Measurements from ENCODE around the gene MNX1.

DNA sequence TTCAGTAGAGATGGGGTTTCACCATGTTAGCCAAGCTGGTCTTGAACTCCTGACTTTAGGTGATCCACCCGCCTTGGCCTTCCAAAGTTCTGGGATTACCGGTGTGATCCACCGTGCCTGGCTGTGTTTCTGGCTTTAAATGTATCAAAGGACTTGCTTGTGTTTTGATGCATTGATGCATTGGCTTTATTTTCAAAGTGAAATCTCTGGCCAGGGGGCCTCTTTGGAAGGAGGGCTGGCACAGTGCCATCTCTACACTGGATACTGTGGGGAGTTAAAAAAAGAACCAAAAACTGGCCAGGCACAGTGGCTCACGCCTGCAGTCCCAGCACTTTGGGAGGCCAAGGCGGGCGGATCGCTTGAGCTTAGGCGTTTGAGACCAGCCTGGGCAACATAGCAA, 16.0 kb downstream of the MNX1 start:
- TF ChIP-seq, protein P1, sequence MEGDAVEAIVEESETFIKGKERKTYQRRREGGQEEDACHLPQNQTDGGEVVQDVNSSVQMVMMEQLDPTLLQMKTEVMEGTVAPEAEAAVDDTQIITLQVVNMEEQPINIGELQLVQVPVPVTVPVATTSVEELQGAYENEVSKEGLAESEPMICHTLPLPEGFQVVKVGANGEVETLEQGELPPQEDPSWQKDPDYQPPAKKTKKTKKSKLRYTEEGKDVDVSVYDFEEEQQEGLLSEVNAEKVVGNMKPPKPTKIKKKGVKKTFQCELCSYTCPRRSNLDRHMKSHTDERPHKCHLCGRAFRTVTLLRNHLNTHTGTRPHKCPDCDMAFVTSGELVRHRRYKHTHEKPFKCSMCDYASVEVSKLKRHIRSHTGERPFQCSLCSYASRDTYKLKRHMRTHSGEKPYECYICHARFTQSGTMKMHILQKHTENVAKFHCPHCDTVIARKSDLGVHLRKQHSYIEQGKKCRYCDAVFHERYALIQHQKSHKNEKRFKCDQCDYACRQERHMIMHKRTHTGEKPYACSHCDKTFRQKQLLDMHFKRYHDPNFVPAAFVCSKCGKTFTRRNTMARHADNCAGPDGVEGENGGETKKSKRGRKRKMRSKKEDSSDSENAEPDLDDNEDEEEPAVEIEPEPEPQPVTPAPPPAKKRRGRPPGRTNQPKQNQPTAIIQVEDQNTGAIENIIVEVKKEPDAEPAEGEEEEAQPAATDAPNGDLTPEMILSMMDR (IDR thresholded peaks at IDR 0.05): no peak
- TF ChIP-seq POLR2A (IDR thresholded peaks at IDR 0.05): no peak

Data from body of pancreas (tissue), 4 donors.